DOHH2 (cell line): ENCODE measurements around the gene CD274.

Experiments used
- H3F3A ChIP-seq: fragments of 200-600 bp; sonication (generic), shearing (Covaris generic); 2 replicates; pipeline ENCODE4 v1.6.0; 2016; ENCODE audit warnings: antibody characterized with exemption, mild to moderate bottlenecking; ENCODE audit not compliant: control insufficient read depth, insufficient read depth
- H3K27ac ChIP-seq: fragments of 200-600 bp; sonication (generic); 2 replicates; pipeline ENCODE4 v1.5.1; 2014; ENCODE audit warnings: low read depth, mild to moderate bottlenecking, low read length, moderate library complexity
- H3K27me3 ChIP-seq: fragments of 200-600 bp; sonication (generic); 2 replicates; pipeline ENCODE4 v1.6.1; 2014; ENCODE audit warnings: mild to moderate bottlenecking, low read length, mixed read lengths; ENCODE audit not compliant: control insufficient read depth
- H3K36me3 ChIP-seq: fragments of 200-600 bp; sonication (generic); 2 replicates; pipeline ENCODE4 v1.6.1; 2014; ENCODE audit warnings: mild to moderate bottlenecking, low read length, moderate library complexity, mixed read lengths; ENCODE audit not compliant: control insufficient read depth
- H3K4me1 ChIP-seq: fragments of 200-600 bp; sonication (generic); 2 replicates; pipeline ENCODE4 v1.6.1; 2014; ENCODE audit warnings: mild to moderate bottlenecking, low read length, mixed read lengths; ENCODE audit not compliant: control insufficient read depth
- H3K4me2 ChIP-seq: fragments of 200-600 bp; sonication (generic); 2 replicates; pipeline ENCODE4 v1.6.0; 2014; ENCODE audit warnings: mild to moderate bottlenecking, low read length, moderate library complexity
- H3K4me3 ChIP-seq: fragments of 200-600 bp; sonication (generic); 2 replicates; pipeline ENCODE4 v1.5.1; 2014; ENCODE audit warnings: mild to moderate bottlenecking, low read length, mixed read lengths
- H3K79me2 ChIP-seq: fragments of 200-600 bp; sonication (generic); 2 replicates; pipeline ENCODE4 v1.6.1; 2014; ENCODE audit warnings: mild to moderate bottlenecking, low read length, mixed read lengths; ENCODE audit not compliant: control insufficient read depth
- H3K9me2 ChIP-seq: fragments of 200-600 bp; sonication (generic); replicated peaks from 2 replicates; pipeline ENCODE4 v1.6.1; 2014; ENCODE audit warnings: mild to moderate bottlenecking, low read length, mixed read lengths; ENCODE audit not compliant: control insufficient read depth
- H3K9me3 ChIP-seq: fragments of 200-600 bp; sonication (generic); 2 replicates; pipeline ENCODE4 v1.6.1; 2014; ENCODE audit warnings: antibody characterized with exemption, low read length, mixed read lengths; ENCODE audit not compliant: control insufficient read depth, insufficient read depth
- H4K20me1 ChIP-seq: fragments of 200-600 bp; sonication (generic); 2 replicates; pipeline ENCODE4 v1.6.0; 2014; ENCODE audit warnings: low read depth, mild to moderate bottlenecking, antibody characterized with exemption, low read length, moderate library complexity; ENCODE audit not compliant: control insufficient read depth, insufficient read depth
- EZH2phosphoT487 ChIP-seq: fragments of 200-600 bp; sonication (generic); IDR thresholded peaks from 2 replicates; pipeline ENCODE4 v1.6.1; 2017; ENCODE audit warnings: borderline replicate concordance, mild to moderate bottlenecking, antibody characterized with exemption, low read length, moderate library complexity, mixed read lengths
- TF ChIP-seq, protein P1 (sequence below): fragments of 200-600 bp; sonication (generic); IDR thresholded peaks from one replicate; pipeline ENCODE4 v1.5.1; 2014; ENCODE audit warnings: antibody characterized with exemption, mild to moderate bottlenecking, low read depth, low read length; ENCODE audit not compliant: poor library complexity, severe bottlenecking

The CD274 gene

DNA sequence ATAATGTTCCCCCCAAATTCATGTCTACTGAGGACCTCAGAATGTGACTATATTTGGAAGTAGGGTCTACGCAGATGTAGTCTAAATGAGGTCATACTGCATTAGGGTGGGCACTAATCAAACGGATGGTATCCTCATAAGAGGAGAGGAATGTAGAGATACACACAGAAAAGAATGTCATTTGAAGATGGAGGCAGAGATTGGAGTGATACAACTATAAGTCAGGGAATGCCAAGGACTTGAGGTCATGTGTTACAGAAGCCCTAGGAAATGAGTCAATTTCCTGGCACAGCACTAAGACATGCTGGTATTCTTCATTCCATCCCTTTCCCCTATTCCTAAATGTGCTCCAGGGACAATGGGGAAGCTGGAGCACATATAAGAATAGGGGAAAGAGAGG, 59.2 kb downstream of the CD274 start:
- Histone ChIP-seq H3F3A (no peaks in the 10 kb centered on the region), H3K4me3 (no peak overlapping the region), H3K9me2 (no peaks in the 10 kb centered on the region), H3K79me2 (no peaks in the 10 kb centered on the region), H3K36me3 (no peaks in the 10 kb centered on the region), H3K27ac (no peak overlapping the region), H3K4me1 (no peaks in the 10 kb centered on the region), H4K20me1 (no peaks in the 10 kb centered on the region), H3K27me3 (no peaks in the 10 kb centered on the region), H3K4me2 (no peak overlapping the region), H3K9me3 (no peaks in the 10 kb centered on the region)
- no peak for TF ChIP-seq EZH2phosphoT487
- TF ChIP-seq, protein P1, sequence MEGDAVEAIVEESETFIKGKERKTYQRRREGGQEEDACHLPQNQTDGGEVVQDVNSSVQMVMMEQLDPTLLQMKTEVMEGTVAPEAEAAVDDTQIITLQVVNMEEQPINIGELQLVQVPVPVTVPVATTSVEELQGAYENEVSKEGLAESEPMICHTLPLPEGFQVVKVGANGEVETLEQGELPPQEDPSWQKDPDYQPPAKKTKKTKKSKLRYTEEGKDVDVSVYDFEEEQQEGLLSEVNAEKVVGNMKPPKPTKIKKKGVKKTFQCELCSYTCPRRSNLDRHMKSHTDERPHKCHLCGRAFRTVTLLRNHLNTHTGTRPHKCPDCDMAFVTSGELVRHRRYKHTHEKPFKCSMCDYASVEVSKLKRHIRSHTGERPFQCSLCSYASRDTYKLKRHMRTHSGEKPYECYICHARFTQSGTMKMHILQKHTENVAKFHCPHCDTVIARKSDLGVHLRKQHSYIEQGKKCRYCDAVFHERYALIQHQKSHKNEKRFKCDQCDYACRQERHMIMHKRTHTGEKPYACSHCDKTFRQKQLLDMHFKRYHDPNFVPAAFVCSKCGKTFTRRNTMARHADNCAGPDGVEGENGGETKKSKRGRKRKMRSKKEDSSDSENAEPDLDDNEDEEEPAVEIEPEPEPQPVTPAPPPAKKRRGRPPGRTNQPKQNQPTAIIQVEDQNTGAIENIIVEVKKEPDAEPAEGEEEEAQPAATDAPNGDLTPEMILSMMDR = no peak

DNA sequence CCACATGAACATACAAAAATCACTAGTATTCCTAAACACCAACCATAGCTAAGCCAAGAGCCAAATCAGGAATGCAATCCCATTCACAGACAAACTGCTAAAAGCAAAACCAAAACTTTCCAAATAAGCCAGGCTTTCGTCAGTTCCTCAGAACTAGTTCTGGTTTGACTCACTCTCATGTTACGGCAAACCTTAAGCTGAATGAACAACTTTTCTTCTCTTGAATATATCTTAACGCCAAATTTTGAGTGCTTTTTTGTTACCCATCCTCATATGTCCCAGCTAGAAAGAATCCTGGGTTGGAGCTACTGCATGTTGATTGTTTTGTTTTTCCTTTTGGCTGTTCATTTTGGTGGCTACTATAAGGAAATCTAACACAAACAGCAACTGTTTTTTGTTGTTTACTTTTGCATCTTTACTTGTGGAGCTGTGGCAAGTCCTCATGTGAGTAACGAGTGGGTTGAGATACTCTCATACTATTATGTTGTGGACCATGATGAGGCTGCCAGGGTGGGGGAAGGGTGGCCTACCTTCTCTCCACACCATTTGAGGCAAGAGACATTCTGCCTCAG, 60.1 kb downstream of the CD274 start, which contains the start of gene PDCD1LG2:
Gene PDCD1LG2 (plus strand): TSS at position 172 of the 572 bp plus-strand sequence. CDS start 12,016 bp downstream, outside the sequence.
- Histone ChIP-seq H3K9me3 (no peaks in the 10 kb centered on the region), H3K4me1 (no peaks in the 10 kb centered on the region), H3K4me3 (no peak within 1 kb of the TSS), H3K79me2 (no peaks in the 10 kb centered on the region), H3F3A (no peaks in the 10 kb centered on the region), H4K20me1 (no peaks in the 10 kb centered on the region), H3K9me2 (no peaks in the 10 kb centered on the region), H3K4me2 (no peak within 1 kb of the TSS), H3K27me3 (no peaks in the 10 kb centered on the region), H3K27ac (no peak within 1 kb of the TSS), H3K36me3 (no peaks in the 10 kb centered on the region)
- TF ChIP-seq, protein P1 = no peak
- no peak for TF ChIP-seq EZH2phosphoT487

DNA sequence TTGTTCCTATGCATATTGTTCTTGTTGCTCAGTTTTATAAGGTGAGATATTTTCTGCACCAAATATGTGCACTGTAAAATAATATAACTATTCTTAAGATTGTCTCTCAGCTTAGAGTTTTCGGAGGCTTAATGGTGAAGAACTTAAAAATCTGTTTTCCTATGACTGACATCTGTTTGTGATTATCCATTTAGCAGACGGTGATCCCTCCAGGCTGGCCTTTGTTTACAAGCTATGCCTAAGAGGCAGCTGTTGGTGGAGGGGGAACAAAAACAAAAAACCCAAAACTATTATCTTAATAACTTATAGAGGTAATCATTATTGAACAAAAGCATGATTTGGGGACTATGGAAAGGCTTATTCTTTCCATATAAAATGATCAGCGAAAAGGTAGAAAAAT, 60.6 kb downstream of the CD274 start:
- no peak for TF ChIP-seq EZH2phosphoT487
- TF ChIP-seq, protein P1 = no peak
- no peaks in the 10 kb centered on the region for H3K36me3 ChIP-seq
- no peaks in the 10 kb centered on the region for H3K79me2 ChIP-seq
- H3K27me3 ChIP-seq = no peaks in the 10 kb centered on the region
- no peaks in the 10 kb centered on the region for H3K9me3 ChIP-seq
- no peak overlapping the region for H3K4me3 ChIP-seq
- no peaks in the 10 kb centered on the region for H3F3A ChIP-seq
- H4K20me1 ChIP-seq = no peaks in the 10 kb centered on the region
- H3K9me2 ChIP-seq = no peaks in the 10 kb centered on the region
- no peak overlapping the region for H3K27ac ChIP-seq
- no peak overlapping the region for H3K4me2 ChIP-seq
- no peaks in the 10 kb centered on the region for H3K4me1 ChIP-seq
